GM12891 (cell line): ENCODE measurements around the gene KLHL21.
A peak's percentile ranks its signal among the peaks of the same experiment; 100 is the strongest.

ENCODE experiments used
- PAX5 ChIP-seq: IDR thresholded peaks from 2 replicates; pipeline ENCODE4 v1.6.1; 2011; ENCODE audit warnings: low read length, moderate library complexity, mild to moderate bottlenecking; ENCODE audit not compliant: insufficient read depth, severe bottlenecking
- POLR2A ChIP-seq: IDR thresholded peaks from 2 replicates; pipeline ENCODE4 v1.6.1; 2011; ENCODE audit warnings: low read depth, low read length, control low read depth
- POLR2AphosphoS5 ChIP-seq: IDR thresholded peaks from 2 replicates; pipeline ENCODE4 v1.6.1; 2011; ENCODE audit warnings: low read depth, low read length, control low read depth
- POU2F2 ChIP-seq: IDR thresholded peaks from 2 replicates; pipeline ENCODE4 v1.6.1; 2011; ENCODE audit warnings: low read depth, mild to moderate bottlenecking, control low read depth, low read length, moderate library complexity
- SPI1 ChIP-seq: IDR thresholded peaks from 2 replicates; pipeline ENCODE4 v1.6.1; 2011; ENCODE audit warnings: low read depth, low read length, control low read depth
- TAF1 ChIP-seq: IDR thresholded peaks from 2 replicates; pipeline ENCODE4 v1.6.1; 2011; ENCODE audit warnings: low read depth, low read length, control low read depth

- TF ChIP-seq POLR2A (no peak; the same call in 1 of the 2 replicates), TAF1 (peak; percentile 38; the same call in 1 of the 2 replicates), POLR2AphosphoS5 (0 out of 2 replicates have a peak, but pooled peaks have one; percentile 34), SPI1 (no peak), PAX5 (no peak), POU2F2 (no peak)
These were observed 707 bp upstream of the KLHL21 start for GRCh38 chr1:6603238-6603914.
